ELF-1 (cell line): ENCODE results near the gene PAGE1.
"Not testable (repeated sequence)": the region's sequence is repeated elsewhere in the genome, so short reads cannot be mapped to it uniquely, and the experiment has no call there.

ENCODE experiments used
- DNase-seq: peaks from one replicate; pipeline ENCODE4 v3.0.0-alpha.2; 2016; ENCODE audit warnings: low read depth, low spot score

Gene PAGE1

GRCh38 chrX:49695276-49696180 is at the start of gene PAGE1:
TSS of gene PAGE1 (minus strand) at chrX:49695984. CDS start at chrX:49694770, 1,214 bp downstream.
- no peak for DNase-seq

GRCh38 chrX:49741501-49741900 is 45.7 kb upstream of the PAGE1 start:
- DNase-seq: not testable (repeated sequence)

DNA sequence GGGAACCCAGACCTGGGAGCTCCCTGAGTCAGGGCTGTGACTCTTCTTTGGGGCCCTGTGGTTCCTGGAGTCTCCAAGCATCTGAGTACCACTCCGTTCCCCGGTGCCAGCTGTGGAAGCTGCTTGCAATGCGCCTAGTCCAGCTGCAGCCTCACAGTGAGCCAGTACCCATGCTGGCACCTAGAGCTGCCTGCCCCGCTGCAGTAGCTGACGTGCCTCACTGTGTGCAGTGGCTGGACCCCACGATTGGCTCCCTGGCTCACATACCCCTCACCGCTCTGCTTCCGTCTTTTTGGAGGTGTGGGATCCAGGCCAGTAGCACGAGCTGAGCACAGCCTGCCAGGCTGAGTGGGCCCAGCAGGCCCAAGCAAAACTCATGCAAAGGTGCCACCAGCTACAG is 32.1 kb upstream of the PAGE1 start:
- DNase-seq: no peak

DNA sequence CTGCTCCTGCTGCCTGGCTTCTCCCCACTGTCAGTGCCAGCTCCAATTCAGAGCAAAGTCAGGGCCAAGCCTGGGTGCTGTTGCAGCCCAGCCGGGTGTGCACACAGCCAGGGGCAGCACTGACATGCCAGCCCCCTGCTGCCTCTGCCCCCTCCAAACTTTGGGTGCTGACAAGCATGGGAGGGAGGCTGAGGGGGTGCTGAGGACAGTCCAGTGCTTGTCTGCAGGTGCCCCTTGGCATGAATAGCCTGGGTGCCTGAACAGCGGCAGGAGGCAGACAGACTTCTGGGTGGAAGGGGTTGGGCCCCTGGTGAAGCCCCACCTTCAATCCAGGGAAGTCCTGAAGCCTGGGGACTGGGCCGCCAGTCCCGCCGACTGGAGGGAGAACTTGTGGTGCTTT is 31.2 kb upstream of the PAGE1 start:
- DNase-seq: no peak

DNA sequence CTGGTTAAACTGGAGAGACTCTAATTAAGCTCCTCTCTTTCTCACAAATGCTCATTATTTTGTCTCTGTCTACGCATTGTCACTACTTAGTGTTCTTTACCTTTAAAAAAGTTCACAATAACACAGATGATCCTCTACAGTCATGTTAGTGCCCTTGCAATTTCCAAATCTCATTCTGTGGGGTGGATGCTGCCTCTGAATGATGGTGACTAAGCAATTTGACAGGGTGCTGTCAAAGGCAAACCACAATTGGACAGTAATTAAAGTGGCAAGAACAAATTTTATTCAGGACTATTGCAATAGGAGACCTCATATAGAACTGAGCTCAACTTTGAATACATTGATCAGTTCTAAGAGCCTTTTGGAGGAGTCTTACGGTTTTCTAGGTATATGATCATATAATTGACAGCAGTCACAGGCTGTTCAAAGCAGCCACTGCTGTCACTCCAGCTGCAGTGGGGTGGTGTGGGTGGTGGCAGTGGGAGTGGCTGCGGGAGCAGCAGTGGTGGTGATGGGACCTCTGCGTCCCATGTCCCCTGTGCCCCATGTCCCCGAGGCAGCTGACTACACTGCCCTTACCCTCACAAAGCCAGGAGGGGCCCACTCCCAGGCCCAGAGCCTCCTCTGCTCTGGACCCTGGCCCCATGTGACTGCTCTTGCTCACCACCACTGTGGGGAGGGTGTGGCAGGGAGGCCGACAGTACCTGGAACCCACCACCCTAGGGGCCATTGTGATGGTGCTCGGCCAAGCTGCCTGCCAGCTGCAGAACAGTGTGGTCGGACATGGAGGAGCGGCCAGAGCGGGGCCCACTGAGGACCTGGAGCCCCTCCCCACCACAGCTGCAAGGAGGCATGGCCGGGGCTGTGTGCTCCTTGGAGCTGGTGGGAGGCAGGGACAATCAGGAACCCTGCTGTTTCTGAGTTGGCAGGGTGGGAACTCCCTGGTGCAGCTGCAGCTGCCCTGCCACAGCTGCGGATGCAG is 30.4 kb upstream of the PAGE1 start:
- DNase-seq: no peak

- DNase-seq: no peak
Observed at GRCh38 chrX:49725401-49725800, 29.6 kb upstream of the PAGE1 start.

GRCh38 chrX:49720106-49720505 is 24.3 kb upstream of the PAGE1 start:
- DNase-seq: not testable (repeated sequence)

DNA sequence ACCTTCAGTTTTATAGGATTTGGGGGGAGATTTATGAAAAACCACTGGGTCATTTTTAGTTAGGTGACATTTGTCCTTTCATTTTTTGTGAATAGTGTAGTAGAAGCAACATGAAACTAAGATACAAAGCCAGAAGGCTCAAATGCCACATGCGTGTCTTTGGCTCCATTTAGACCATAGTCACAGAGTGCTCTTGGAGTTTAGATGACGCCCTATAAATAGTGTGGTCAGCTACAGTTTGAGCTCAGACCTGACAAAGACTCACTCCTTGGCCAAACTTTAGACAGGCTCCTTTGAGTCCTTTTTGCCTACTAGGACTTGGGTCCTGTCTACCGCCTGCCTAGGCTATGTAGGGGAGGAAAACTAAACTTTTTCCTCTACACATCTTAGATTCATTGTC is 16.8 kb upstream of the PAGE1 start:
- DNase-seq: no peak

DNA sequence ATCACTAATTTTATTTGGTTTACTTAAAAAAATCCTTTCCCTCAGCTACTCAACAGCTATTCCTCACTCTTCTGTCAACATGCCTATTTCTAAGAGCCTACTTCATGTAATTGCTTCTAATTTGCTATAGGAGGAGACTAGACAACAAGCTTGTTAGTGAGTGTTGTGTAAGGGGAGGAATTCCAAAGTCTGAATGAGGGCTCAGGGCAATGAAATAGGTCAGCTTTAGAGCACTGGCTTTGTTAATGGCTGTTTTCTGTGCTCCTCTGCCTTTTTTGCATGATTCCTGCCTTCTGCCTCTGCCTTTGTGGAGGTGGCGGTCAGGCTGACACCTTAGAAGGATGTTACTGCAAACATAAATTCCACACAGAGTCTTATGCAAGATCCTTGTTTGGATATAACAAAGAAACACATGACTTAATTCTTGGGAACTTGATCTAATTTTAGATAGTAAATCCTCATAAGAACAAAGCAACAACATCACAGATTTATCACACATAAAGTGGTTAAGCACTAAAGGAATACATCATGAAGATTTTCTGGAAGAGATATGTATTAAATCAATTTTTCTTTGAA is 15.0 kb upstream of the PAGE1 start:
- DNase-seq: peak; percentile 62

DNA sequence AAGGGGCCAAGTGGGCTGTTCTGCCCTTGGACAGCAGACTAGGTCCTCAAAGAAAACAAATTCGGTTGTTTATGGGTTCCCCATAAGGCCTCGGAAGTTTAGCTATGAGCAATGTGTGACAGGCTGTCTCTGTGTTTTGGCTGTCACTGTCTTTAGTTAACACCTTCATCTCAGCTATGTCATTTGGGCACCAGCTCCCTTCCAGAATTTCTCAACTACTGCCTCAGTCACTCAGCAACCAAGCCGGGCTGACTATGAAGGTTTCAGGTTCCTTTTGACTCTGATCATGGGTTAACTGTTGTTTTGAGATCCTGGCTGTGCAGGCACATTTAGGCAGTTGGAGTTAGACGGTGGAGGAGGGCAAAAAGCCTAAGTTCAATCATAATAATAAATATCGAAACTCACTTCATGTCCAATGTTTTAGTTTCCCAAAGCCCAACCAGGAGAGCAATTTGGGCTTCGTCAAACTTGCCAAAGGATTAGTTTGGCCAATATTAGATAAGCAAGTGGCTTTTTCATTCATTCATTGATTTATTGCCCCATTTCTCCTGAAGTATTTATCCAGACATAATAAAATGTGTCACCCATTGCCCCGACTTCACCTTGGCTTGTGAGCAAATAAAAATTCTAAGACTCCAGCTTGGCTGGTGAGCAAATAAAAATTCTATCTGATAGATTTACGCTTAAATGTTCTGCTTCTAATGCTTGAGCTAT is 9.1 kb upstream of the PAGE1 start:
- DNase-seq: no peak

- DNase-seq: no peak
Observed at GRCh38 chrX:49701933-49702332, 6.1 kb upstream of the PAGE1 start.

- DNase-seq: no peak
Observed at GRCh38 chrX:49701323-49701722, 5.5 kb upstream of the PAGE1 start.

DNA sequence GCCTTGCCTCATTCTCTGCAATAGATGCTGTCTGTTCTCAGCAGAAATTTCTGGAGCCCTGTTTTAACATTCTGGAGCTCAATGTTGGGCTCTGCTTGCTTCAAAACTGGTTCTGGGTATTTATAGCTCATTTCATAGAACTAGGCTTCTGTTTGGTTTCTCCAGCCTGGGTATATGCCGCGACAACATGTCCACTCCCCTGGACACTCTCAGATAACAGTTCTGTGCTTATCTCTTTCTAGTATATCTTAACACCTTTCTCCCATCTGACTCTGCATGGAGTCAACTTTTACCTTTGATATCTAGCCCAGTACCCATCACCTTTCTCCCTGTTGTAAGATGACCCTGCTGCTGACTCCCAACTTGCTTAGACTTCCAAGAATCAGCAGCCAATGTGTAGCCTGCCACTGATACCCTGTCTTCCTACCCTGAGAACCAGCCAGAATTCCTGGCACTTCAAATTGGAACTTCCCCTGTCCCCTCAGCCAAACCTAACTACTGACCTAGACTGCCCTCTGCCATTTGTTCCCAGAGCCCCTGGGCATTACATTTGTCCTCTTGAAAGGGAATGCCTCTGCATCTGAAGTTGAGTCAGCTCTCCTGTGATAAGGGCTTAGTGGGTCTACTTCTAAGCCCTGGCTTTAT is 20.6 kb downstream of the PAGE1 start:
- no peak for DNase-seq

- DNase-seq: no peak
Observed at GRCh38 chrX:49673394-49673793, 22.4 kb downstream of the PAGE1 start.

DNA sequence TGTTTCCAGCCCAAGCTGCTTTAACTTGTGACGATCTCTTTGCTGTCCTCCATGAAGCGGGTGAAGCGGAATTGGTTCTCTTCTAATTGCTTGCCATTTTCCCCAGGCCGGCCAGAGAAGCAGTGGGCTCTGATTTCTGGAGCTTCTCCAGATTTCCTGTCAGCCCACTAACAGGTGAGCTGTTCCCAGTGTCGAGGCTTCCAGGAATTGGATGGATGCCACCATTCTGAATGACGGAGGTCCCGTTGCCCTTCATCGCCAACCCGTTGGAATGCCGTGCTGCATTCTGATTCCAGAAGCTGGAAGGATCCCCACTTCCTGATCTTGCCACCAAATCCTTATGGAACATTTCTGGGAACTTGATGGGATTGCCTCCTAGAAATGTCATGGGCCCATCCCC is 31.0 kb downstream of the PAGE1 start:
- no peak for DNase-seq

DNA sequence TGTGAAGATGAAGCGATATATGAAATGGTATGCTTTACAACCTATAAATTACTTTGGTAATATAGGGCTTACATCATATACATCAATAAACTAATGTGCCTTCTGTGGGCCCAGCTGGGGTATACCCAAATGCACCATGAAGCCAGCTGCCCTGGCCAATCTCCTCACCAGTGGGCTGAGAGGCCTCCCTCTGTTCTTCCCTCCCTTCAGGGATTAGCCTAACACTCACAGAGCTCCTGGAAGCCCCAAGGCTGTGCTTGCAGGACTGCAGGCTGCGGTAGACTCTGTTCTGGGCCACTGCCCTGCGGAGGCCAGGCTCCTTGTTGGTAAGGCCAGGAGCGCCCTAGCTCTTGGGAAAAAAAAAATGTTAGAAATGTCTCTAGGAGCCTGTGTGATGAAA is 33.9 kb downstream of the PAGE1 start:
- peak; percentile 4 for DNase-seq

GRCh38 chrX:49659771-49660170 is 36.0 kb downstream of the PAGE1 start:
- no peak for DNase-seq

GRCh38 chrX:49656533-49656932 is 39.3 kb downstream of the PAGE1 start:
- no peak for DNase-seq

GRCh38 chrX:49644991-49645637 is 50.7 kb downstream of the PAGE1 start:
- no peak for DNase-seq
